ENCODE results near the gene VPS26B. TPM values are rescaled to one million over a fixed set of nuclear protein-coding genes. Genes with fewer than 3 reads are reported as not detected.

VPS26B gene
- total and polyA plus RNA-seq, 9 of the 15 experiments (the other 6 are each of a cell fraction or from before 2014, with no cell fraction given): 3.5 to 43.3 (median 27.4) TPM

- Histone ChIP-seq H3K79me2 (ENCODE audit: control insufficient read depth, insufficient read depth, low read length) (no peaks in the 10 kb centered on the region), H2AFZ (ENCODE audit: low read depth, low read length) (no peak overlapping the region), H3K9ac (ENCODE audit: insufficient read depth in 1 of 2, low read depth in 2 of 2, low read length in 2 of 2) (no peak overlapping the region), H3K4me2 (ENCODE audit: insufficient read depth, low read length) (no peak overlapping the region), H3K27ac (ENCODE audit: extremely low read depth, low read depth, low read length) (no peak overlapping the region), H3K36me3 (ENCODE audit: control insufficient read depth, insufficient read depth, low read length) (peaks cover 93% of the 10 kb centered on the region), H3K4me1 (replicated peaks in 1 of 2; ENCODE audit: control insufficient read depth in 2 of 2, insufficient read depth in 2 of 2, low read length in 2 of 2) (no peaks in the 10 kb centered on the region), H3K4me3 (no peak overlapping the region), H3K9me3 (replicated peaks; ENCODE audit: control insufficient read depth, insufficient read depth, low read depth, low read length) (no peaks in the 10 kb centered on the region), H4K20me1 (replicated peaks; ENCODE audit: control insufficient read depth, insufficient read depth, low read length) (no peaks in the 10 kb centered on the region), H3K9me1 (ENCODE audit: control insufficient read depth, insufficient read depth, low read length) (no peaks in the 10 kb centered on the region), H3K27me3 (ENCODE audit: control insufficient read depth in 2 of 2, insufficient read depth in 2 of 2, low read length in 2 of 2) (no peaks in the 10 kb centered on the region)
- ChIA-PET POLR2A (interaction anchor here (1.0 kb wide), 1 partner anchor 12 kb away, joined by 4 read pairs; no protein-coding TSS in a partner anchor), CTCF (ENCODE audit: low intra/inter-chr PET ratio) (no interaction called here)
- intact Hi-C loops (cut with micrococcal nuclease) (no loop called here), in situ Hi-C loops (cut with MboI) (no loop called here)
- TF ChIP-seq ZNF561 (CRISPR knock-in tag; conservative IDR thresholded peaks at IDR 0.05): no peak
- no peak for TF ChIP-seq NFIC (IDR thresholded peaks at IDR 0.05)
- TF ChIP-seq U2AF1 (optimal IDR thresholded peaks at IDR 0.05; ENCODE audit: low read depth, low read length): no peak
- no peak for TF ChIP-seq HNRNPL (IDR thresholded peaks at IDR 0.05; ENCODE audit: low read depth, low read length)
- TF ChIP-seq ZNF551 (CRISPR knock-in tag; IDR thresholded peaks at IDR 0.05): no peak
- 78% methylated on average over 4 of the region's 4 CpGs for WGBS (ENCODE audit: insufficient coverage, low coverage, missing lambda C conversion rate)
- ATAC-seq (peak; percentile 60; the same call in 2 of the 3 replicates), FAIRE-seq (no peak), DNase-seq (ENCODE audit: extremely low read depth in 1 of 4, low spot score in 3 of 4) (no peak)
- BruUV-seq (replicated peaks): no TSS peak
These were observed 27.7 kb upstream of the VPS26B start for GRCh38 chr11:134196756-134197155.

- Histone ChIP-seq H3K36me3 (ENCODE audit: control insufficient read depth, insufficient read depth, low read length) (peaks cover 94% of the 10 kb centered on the region), H3K4me2 (ENCODE audit: insufficient read depth, low read length) (no peak overlapping the region), H3K27ac (ENCODE audit: extremely low read depth, low read depth, low read length) (no peak overlapping the region), H3K79me2 (ENCODE audit: control insufficient read depth, insufficient read depth, low read length) (no peaks in the 10 kb centered on the region), H4K20me1 (replicated peaks; ENCODE audit: control insufficient read depth, insufficient read depth, low read length) (no peaks in the 10 kb centered on the region), H3K9ac (ENCODE audit: insufficient read depth in 1 of 2, low read depth in 2 of 2, low read length in 2 of 2) (no peak overlapping the region), H3K4me1 (replicated peaks in 1 of 2; ENCODE audit: control insufficient read depth in 2 of 2, insufficient read depth in 2 of 2, low read length in 2 of 2) (no peaks in the 10 kb centered on the region), H2AFZ (ENCODE audit: low read depth, low read length) (no peak overlapping the region), H3K4me3 (no peak overlapping the region), H3K9me1 (ENCODE audit: control insufficient read depth, insufficient read depth, low read length) (no peaks in the 10 kb centered on the region), H3K27me3 (ENCODE audit: control insufficient read depth in 2 of 2, insufficient read depth in 2 of 2, low read length in 2 of 2) (no peaks in the 10 kb centered on the region), H3K9me3 (replicated peaks; ENCODE audit: control insufficient read depth, insufficient read depth, low read depth, low read length) (no peaks in the 10 kb centered on the region)
- ChIA-PET POLR2A (interaction anchor here (0.6 to 0.9 kb wide), 3 partner anchors 24 to 191 kb away, joined by 3 read pairs; partner anchors contain the start of gene NCAPD3), CTCF (ENCODE audit: low intra/inter-chr PET ratio) (no interaction called here)
- BruUV-seq (replicated peaks): no TSS peak
- intact Hi-C loops (cut with micrococcal nuclease): no loop called here
- DNase-seq (ENCODE audit: extremely low read depth in 1 of 4, low spot score in 3 of 4): no peak
- no peak for ATAC-seq
- in situ Hi-C loops (cut with MboI): no loop called here
- no peak for FAIRE-seq
- WGBS (ENCODE audit: insufficient coverage, low coverage, missing lambda C conversion rate): 92% methylated on average over 9 of the region's 9 CpGs
- TF ChIP-seq ID3 (CRISPR knock-in tag; IDR thresholded peaks at IDR 0.05): no peak
- TF ChIP-seq ID3 (tag; IDR thresholded peaks at IDR 0.05): no peak
- TF ChIP-seq DIDO1 (tag; IDR thresholded peaks at IDR 0.05; ENCODE audit: low read depth): no peak
- TF ChIP-seq HDAC3 (IDR thresholded peaks at IDR 0.05; ENCODE audit: borderline replicate concordance, partially characterized antibody): no peak
- TF ChIP-seq FOXP1 (CRISPR knock-in tag; IDR thresholded peaks at IDR 0.05): no peak
- TF ChIP-seq OTX1 (CRISPR knock-in tag; IDR thresholded peaks at IDR 0.05): no peak
- TF ChIP-seq, protein P1, sequence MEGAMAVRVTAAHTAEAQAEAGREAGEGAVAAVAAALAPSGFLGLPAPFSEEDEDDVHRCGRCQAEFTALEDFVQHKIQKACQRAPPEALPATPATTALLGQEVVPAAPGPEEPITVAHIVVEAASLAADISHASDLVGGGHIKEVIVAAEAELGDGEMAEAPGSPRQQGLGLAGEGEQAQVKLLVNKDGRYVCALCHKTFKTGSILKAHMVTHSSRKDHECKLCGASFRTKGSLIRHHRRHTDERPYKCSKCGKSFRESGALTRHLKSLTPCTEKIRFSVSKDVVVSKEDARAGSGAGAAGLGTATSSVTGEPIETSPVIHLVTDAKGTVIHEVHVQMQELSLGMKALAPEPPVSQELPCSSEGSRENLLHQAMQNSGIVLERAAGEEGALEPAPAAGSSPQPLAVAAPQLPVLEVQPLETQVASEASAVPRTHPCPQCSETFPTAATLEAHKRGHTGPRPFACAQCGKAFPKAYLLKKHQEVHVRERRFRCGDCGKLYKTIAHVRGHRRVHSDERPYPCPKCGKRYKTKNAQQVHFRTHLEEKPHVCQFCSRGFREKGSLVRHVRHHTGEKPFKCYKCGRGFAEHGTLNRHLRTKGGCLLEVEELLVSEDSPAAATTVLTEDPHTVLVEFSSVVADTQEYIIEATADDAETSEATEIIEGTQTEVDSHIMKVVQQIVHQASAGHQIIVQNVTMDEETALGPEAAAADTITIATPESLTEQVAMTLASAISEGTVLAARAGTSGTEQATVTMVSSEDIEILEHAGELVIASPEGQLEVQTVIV (CRISPR knock-in tag; IDR thresholded peaks at IDR 0.05; ENCODE audit: borderline replicate concordance): no peak
- no peak for TF ChIP-seq ZSCAN29 (IDR thresholded peaks at IDR 0.05)
- no peak for TF ChIP-seq PML (IDR thresholded peaks at IDR 0.05; ENCODE audit: low read length)
- TF ChIP-seq KAT8 (IDR thresholded peaks at IDR 0.05; ENCODE audit: low read depth): no peak
These were observed 24.9 kb upstream of the VPS26B start for GRCh38 chr11:134199531-134199930.

All from K562 (cell line).